GM19240 (cell line): ENCODE results near the gene FBXO41.

Source experiments
- DNase-seq: peaks from one replicate; pipeline ENCODE4 v3.0.0; 2011; ENCODE audit warnings: low spot score; ENCODE audit not compliant: insufficient read length

FBXO41 gene

DNA sequence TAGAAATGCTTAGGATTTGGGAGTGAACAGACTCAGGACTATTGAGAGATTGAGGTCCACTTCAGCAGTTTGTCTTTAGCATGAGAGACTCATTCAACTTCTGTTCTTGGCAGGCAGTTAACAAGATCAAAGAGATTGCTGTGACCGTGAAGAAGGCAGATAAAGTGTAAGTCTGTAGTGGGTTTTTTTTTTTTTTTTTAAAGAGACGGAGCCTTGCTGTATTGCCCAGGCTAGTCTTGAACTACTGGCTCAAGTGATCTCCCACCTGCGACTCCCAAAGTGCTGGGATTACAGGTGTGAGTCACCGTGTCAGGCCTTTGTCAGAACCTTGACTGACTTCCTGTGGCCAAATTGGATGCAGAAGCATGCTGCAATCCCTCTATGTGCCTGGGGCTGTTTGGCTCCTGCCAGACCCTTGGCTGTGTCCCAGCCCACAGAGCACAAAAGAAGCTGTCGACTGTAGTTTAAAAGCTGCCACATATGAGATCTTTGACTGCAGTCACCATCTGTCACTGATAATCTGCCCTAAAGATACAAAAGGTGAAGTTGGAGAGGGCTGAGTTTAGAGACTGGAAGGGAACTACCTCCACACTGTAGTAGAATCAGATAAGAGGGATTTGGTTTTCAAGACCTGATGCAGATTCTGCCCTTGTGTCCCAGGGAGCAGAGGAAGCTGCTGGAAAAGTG lies 40.3 kb downstream of the FBXO41 start:
- DNase-seq: no peak

- DNase-seq: no peak
These were observed 44.5 kb downstream of the FBXO41 start for GRCh38 chr2:73239776-73240175.

GRCh38 chr2:73238976-73239375 lies 45.3 kb downstream of the FBXO41 start:
- no peak for DNase-seq

DNA sequence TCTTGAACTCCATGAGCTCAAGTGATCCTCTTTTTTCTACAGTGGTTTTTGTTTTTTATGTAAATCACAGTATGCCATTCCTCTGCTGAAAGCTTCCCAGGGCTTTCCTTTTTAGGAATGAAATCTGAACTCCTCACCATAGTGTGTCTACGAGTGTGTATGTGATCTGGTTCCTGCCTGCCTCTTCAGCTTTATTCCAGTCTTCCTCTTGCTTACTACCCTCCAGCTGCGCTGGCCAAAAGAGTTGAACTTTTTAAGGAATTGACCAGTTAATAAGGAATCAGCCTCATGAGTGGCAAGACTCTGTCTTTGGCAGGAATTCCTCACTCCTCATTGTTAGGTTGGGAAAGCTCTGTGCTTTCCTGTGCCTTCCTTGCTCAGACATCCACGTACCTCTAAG lies 46.1 kb downstream of the FBXO41 start:
- no peak for DNase-seq

DNA sequence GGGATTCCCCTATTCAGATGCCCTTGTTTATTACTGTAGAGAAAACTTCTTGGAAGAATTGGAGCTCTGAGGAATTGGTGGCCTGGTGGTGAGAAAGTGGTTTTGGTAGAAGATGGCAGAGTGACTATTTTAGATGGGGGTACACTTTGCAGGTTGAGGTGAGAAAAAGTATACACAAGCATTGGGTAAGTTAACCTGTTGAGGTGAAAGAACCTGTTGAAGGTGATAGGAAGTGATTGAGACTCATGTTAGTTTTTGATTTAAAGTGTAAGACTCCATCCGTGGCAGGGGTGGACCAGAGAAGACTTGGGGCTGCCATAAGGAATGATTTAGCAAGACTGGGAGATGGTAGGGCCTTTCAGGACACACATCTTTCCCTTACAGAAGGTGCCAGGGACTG lies 47.1 kb downstream of the FBXO41 start:
- no peak for DNase-seq

DNA sequence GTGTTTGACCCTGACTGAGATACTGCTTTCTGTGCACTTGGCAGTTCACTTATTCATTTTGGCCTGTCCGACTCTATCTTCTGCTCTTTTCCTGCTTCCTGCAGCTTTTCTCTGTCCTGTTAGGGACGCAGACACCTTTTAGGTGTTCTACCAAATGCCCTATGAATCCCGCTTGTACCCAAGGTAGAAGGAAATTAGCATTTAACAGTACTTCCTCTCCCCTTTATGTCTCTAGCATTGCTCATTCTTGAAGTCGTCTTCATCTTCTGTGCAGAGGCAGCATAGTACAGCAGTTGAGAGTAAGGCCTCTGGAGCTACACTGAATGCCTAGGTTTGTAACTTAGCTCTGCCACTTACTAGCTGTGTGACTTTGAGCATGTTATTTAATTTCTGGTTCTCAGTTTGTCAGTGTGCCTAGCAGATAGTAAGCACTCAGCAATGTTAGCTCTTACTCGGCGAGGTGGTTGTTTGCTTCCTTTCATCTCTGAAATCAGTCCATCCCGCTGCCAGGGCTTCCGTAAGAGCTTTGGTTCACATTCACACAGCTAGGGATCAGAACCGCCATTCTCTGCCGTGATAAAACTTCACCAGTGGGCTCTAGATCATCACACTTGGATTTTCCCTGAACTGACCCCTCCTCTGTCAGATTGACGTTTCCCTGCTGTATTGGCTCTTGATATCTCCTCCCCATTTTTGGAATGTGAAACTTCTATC lies 48.8 kb downstream of the FBXO41 start:
- no peak for DNase-seq

GRCh38 chr2:73233932-73234832 lies 50.1 kb downstream of the FBXO41 start, which contains the start of gene CCT7:
Gene CCT7 (plus strand): TSS chr2:73234308. CDS start chr2:73234379, 71 bp downstream.
- DNase-seq: peak; percentile 73

GRCh38 chr2:73233154-73233931 lies 50.9 kb downstream of the FBXO41 start, which contains the start of gene PRADC1:
Gene PRADC1 (minus strand): TSS chr2:73233239. CDS start chr2:73233160, 79 bp downstream.
- peak; percentile 89 for DNase-seq

GRCh38 chr2:73232403-73233153 lies 51.7 kb downstream of the FBXO41 start:
- no peak for DNase-seq

- no peak for DNase-seq
These were observed 55.6 kb downstream of the FBXO41 start for GRCh38 chr2:73228631-73229030.

DNA sequence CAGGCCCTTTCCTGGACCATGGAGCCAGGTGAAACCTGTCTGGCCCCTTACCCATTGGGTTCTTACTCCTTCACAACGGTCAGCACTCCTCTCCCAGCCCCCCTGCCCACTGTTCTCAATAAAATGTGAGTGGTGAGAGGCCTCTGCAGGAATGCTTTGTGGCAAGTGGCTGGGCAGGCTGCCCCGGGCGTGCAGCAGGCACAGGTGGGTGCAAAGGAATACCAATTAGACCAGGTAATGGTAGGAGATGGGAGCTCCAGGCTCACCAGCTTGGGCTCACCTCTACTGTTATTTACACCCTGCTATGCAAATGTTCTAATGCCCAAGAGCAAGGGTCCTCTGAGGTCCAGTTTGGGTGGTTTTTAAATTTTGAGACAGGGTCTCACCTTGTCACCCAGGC lies 57.2 kb downstream of the FBXO41 start:
- DNase-seq: no peak

- no peak for DNase-seq
These were observed 58.5 kb downstream of the FBXO41 start for GRCh38 chr2:73225513-73226360.

- DNase-seq: no peak
These were observed 60.5 kb downstream of the FBXO41 start for GRCh38 chr2:73223821-73224220.

DNA sequence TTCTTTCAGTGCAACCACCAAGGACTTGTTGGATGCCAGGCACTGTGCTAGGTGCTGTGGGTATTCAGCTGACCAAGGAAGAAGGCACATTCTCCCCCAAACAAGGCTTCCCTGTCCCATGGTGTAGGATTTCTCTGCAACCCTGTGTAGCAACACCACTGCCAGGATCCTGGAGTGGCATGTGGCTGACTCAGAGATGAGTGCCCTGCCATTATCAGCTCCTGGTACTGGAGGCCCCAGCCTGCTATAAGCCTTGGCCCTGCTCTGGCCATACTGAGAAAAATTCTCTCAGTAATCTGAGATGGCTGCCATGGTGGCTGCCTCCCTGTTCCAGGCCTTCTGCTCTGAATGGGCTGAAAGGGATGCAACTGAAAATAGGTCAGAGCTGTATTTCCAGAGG lies 66.0 kb downstream of the FBXO41 start:
- no peak for DNase-seq

DNA sequence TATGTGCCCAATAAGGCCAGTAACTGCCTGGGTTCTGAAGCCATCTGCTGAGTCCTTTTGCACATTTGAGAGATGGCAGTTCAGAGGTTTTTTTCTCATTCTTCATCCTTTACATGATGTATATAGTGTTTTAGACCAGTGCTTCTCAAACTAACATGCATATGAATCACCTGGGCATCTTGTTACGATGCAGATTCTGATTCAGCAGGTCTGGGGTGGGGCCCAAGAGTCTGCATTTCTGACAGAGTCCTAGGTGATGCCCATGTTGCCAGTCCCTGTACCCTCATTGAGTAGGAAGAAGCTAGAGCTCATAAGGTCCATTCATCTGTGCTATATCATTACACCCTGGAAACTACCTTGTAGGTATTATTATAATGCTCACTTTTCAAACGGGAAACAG lies 66.5 kb downstream of the FBXO41 start:
- no peak for DNase-seq

- DNase-seq: no peak
These were observed 67.1 kb downstream of the FBXO41 start for GRCh38 chr2:73217160-73217559.

- no peak for DNase-seq
These were observed 69.0 kb downstream of the FBXO41 start for GRCh38 chr2:73215254-73215653.

DNA sequence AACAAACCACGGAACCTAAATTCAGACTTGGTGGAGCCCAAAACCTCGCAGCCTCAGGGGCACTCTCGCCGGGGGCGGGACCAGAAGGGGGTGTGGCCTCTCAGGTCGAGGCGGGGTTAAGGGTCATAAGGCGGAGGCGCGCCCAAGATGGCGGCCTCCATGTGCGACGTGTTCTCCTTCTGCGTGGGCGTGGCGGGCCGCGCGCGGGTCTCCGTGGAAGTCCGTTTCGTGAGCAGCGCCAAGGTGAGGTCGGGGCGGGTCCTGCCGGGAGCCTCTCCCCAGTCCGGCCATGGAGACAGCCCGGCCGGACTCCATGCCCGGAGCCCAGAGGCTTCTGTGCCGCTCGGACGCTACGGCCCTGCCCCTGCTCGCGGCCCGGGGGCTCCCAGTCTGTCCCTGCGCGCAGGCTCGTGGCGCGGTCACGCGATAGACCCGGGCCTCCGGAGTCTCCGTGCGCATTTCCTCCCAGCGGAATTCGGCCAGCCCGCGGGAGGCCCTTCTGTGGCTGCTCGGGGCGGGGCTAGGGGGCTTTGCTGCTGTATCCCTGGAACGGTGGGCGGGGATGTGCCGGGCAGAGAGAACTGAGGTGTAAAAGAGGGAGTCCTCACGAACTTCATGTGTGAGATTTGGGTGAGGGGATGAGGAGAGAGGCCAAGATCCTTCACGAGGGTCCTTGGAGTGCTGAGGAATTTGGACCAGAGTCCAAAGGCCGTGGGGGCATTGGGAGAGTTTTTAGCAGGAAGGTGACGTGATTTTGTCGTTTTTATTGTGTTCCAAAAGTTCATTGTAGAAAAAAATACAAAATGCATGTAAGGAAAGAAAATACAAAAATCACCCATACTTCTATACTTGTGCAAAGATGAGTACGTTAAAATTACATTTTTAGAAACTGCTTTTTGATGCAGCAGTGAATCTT lies 69.9 kb downstream of the FBXO41 start, which contains the start of gene SMYD5:
Gene SMYD5 (plus strand): TSS at position 126 of the 916 bp plus-strand sequence. CDS start 22 bp downstream, at position 148.
- peak; percentile 79 for DNase-seq
